H1 (cell line): ENCODE data around the gene PCDHGA3. TPM values are rescaled to one million over a fixed set of nuclear protein-coding genes. Genes with fewer than 3 reads are reported as not detected.
A peak's percentile ranks its signal among the peaks of the same experiment; 100 is the strongest.

Experiments used
- CTCF ChIA-PET: fragments of 300-600 bp; sonication (Branson Sonifier 250); formaldehyde crosslinking; loops from one replicate; lab custom pipeline; 2021; ENCODE audit not compliant: partially characterized antibody; lab: Charles Lee
- POLR2A ChIA-PET: fragments of 300-600 bp; sonication (Branson Sonifier 250); formaldehyde crosslinking; loops from one replicate; lab custom pipeline; 2021; ENCODE audit warnings: inconsistent platforms; ENCODE audit not compliant: partially characterized antibody; lab: Charles Lee
- DNase-seq, 2 experiments: peaks; one replicate each; pipeline versions ENCODE4 v3.0.0 to v3.0.0-alpha.2; 2010 to 2022; ENCODE audit warnings: low spot score in 2 of 2, low read depth in 1 of 2, mixed read lengths in 1 of 2
- FAIRE-seq: peaks from 2 replicates; lab custom pipeline; 2011; peaks lifted over from hg19 to GRCh38; lab: Jason Lieb, UNC
- H2AFZ ChIP-seq: 2 replicates; pipeline ENCODE4 v1.8.1; 2012; ENCODE audit warnings: low read length, inconsistent platforms
- H2AK5ac ChIP-seq: 2 replicates; pipeline ENCODE4 v1.6.1; 2013; ENCODE audit warnings: low read depth, low read length
- H2BK120ac ChIP-seq: replicated peaks from 2 replicates; pipeline ENCODE3; 2013; ENCODE audit warnings: low read depth, low read length, inconsistent platforms
- H2BK12ac ChIP-seq: 2 replicates; pipeline ENCODE4 v1.6.1; 2013; ENCODE audit warnings: low read depth, low read length
- H2BK15ac ChIP-seq: 2 replicates; pipeline ENCODE4 v1.6.1; 2013; ENCODE audit warnings: low read length
- H2BK20ac ChIP-seq: 2 replicates; pipeline ENCODE4 v1.6.1; 2013; ENCODE audit warnings: low read length
- H2BK5ac ChIP-seq: 2 replicates; pipeline ENCODE4 v1.6.1; 2013; ENCODE audit warnings: low read depth, low read length
- H3K14ac ChIP-seq: 2 replicates; pipeline ENCODE4 v1.6.1; 2013; ENCODE audit warnings: inconsistent platforms; ENCODE audit not compliant: insufficient read length
- H3K18ac ChIP-seq: 2 replicates; pipeline ENCODE4 v1.6.1; 2013; ENCODE audit warnings: low read length; ENCODE audit errors: extremely low read depth
- H3K23ac ChIP-seq: 2 replicates; pipeline ENCODE4 v1.6.1; 2013; ENCODE audit warnings: inconsistent platforms; ENCODE audit not compliant: insufficient read length
- H3K23me2 ChIP-seq: 2 replicates; pipeline ENCODE4 v1.6.1; 2013; ENCODE audit warnings: low read depth, low read length
- H3K27ac ChIP-seq: 2 replicates; pipeline ENCODE4 v1.6.1; 2011; ENCODE audit warnings: low read depth, low read length, inconsistent platforms
- H3K27me3 ChIP-seq, 4 experiments: replicated peaks in 1 of 4; 1 replicate in 1 of 4; 2 replicates in 3 of 4; pipeline versions ENCODE4 v1.6.1 to v1.8.1; 2011 to 2013; ENCODE audit warnings: low read length in 3 of 4, mild to moderate bottlenecking in 3 of 4, inconsistent platforms in 2 of 4, mixed read lengths in 2 of 4, moderate library complexity in 1 of 4; ENCODE audit not compliant: control insufficient read depth in 3 of 4, insufficient read depth in 3 of 4; ENCODE audit errors: extremely low read depth in 1 of 4
- H3K36me3 ChIP-seq, 4 experiments: 2 replicates each; pipeline versions ENCODE4 v1.6.1 to v1.8.1; 2011 to 2013; ENCODE audit warnings: mild to moderate bottlenecking in 4 of 4, low read length in 3 of 4, moderate library complexity in 2 of 4, control low read depth in 1 of 4, inconsistent platforms in 1 of 4; ENCODE audit not compliant: insufficient read depth in 4 of 4, control insufficient read depth in 2 of 4
- H3K4ac ChIP-seq: replicated peaks from 2 replicates; pipeline ENCODE3; 2013; ENCODE audit warnings: low read length, low read depth, mixed read lengths, inconsistent platforms; ENCODE audit not compliant: insufficient read length
- H3K4me1 ChIP-seq, 4 experiments: replicated peaks in 1 of 4; 1 replicate in 1 of 4; 2 replicates in 3 of 4; pipeline versions ENCODE4 v1.6.1 to v1.8.1; 2011 to 2013; ENCODE audit warnings: low read length in 3 of 4, inconsistent platforms in 2 of 4, mixed read lengths in 1 of 4; ENCODE audit not compliant: insufficient read depth in 4 of 4, control insufficient read depth in 3 of 4
- H3K4me2 ChIP-seq, 2 experiments: 2 replicates each; pipeline versions ENCODE4 v1.6.1 to v1.8.1; 2011 to 2013; ENCODE audit warnings: low read depth in 2 of 2, low read length in 2 of 2, control low read depth in 1 of 2, inconsistent platforms in 1 of 2, mild to moderate bottlenecking in 1 of 2; ENCODE audit not compliant: insufficient read depth in 1 of 2
- H3K4me3 ChIP-seq, 4 experiments: fragments of 200-600, 300-600 bp in 1 of 4; sonication (generic), shearing (Covaris generic), sonication (Bioruptor Twin) in 1 of 4; 2 replicates each; pipeline versions ENCODE4 v1.5.1 to v1.8.1; 2011 to 2016; ENCODE audit warnings: low read length in 4 of 4, low read depth in 3 of 4, control low read depth in 2 of 4, inconsistent platforms in 2 of 4, mild to moderate bottlenecking in 2 of 4, mixed read lengths in 1 of 4, moderate library complexity in 1 of 4; ENCODE audit not compliant: insufficient read depth in 2 of 4; ENCODE audit errors: extremely low read depth in 1 of 4
- H3K56ac ChIP-seq: replicated peaks from 2 replicates; pipeline ENCODE3; 2013; ENCODE audit warnings: low read depth, mild to moderate bottlenecking, mixed read lengths, low read length, inconsistent platforms; ENCODE audit not compliant: insufficient read length
- H3K79me1 ChIP-seq: 2 replicates; pipeline ENCODE4 v1.6.1; 2013; ENCODE audit warnings: low read depth, low read length, control low read depth
- H3K79me2 ChIP-seq, 2 experiments: 2 replicates each; pipeline versions ENCODE4 v1.6.1 to v1.8.1; 2012 to 2013; ENCODE audit warnings: low read length in 2 of 2, mild to moderate bottlenecking in 2 of 2, inconsistent platforms in 1 of 2; ENCODE audit not compliant: insufficient read depth in 2 of 2, control insufficient read depth in 1 of 2
- H3K9ac ChIP-seq, 4 experiments: replicated peaks in 1 of 4; 1 replicate in 1 of 4; 2 replicates in 3 of 4; pipeline versions ENCODE4 v1.6.1 to v1.8.1; 2011 to 2013; ENCODE audit warnings: low read depth in 3 of 4, low read length in 3 of 4, control low read depth in 2 of 4, mild to moderate bottlenecking in 2 of 4, moderate library complexity in 2 of 4, inconsistent platforms in 1 of 4; ENCODE audit errors: extremely low read depth in 1 of 4
- H3K9me3 ChIP-seq, 2 experiments: 2 replicates each; pipeline versions ENCODE4 v1.6.1 to v1.8.1; 2012 to 2013; ENCODE audit warnings: mild to moderate bottlenecking in 2 of 2, moderate library complexity in 2 of 2, control low read depth in 1 of 2, inconsistent platforms in 1 of 2, low read depth in 1 of 2, low read length in 1 of 2, mixed read lengths in 1 of 2; ENCODE audit not compliant: insufficient read depth in 2 of 2
- H4K20me1 ChIP-seq, 2 experiments: replicated peaks in 1 of 2; 2 replicates each; pipeline versions ENCODE3 to v1.8.1; 2011 to 2013; ENCODE audit warnings: inconsistent platforms in 2 of 2, low read length in 2 of 2, mild to moderate bottlenecking in 1 of 2; ENCODE audit not compliant: insufficient read depth in 2 of 2, control insufficient read depth in 1 of 2
- H4K5ac ChIP-seq: 2 replicates; pipeline ENCODE4 v1.6.1; 2013; ENCODE audit warnings: low read length, low read depth, mixed read lengths, inconsistent platforms; ENCODE audit not compliant: insufficient read length
- H4K8ac ChIP-seq: 2 replicates; pipeline ENCODE4 v1.8.0; 2013; ENCODE audit warnings: mild to moderate bottlenecking, moderate library complexity, low read length, inconsistent platforms; ENCODE audit not compliant: insufficient read depth; ENCODE audit errors: extremely low read depth
- H4K91ac ChIP-seq: replicated peaks from 2 replicates; pipeline ENCODE3; 2013; ENCODE audit warnings: low read length, mixed read lengths, inconsistent platforms; ENCODE audit not compliant: insufficient read length
- BCL11A ChIP-seq, 2 experiments: IDR thresholded peaks; one replicate each; pipeline ENCODE4 v1.6.1; 2011; ENCODE audit warnings: low read depth in 2 of 2, low read length in 2 of 2, mild to moderate bottlenecking in 2 of 2
- CBX5 ChIP-seq: fragments of 300-800, 300-1000 bp; sonication (generic); IDR thresholded peaks from 2 replicates; pipeline ENCODE4 v1.7.1; 2016; ENCODE audit warnings: antibody characterized with exemption, low read length, low read depth
- CEBPB ChIP-seq: IDR thresholded peaks from 2 replicates; pipeline ENCODE4 v1.6.1; 2012; ENCODE audit warnings: low read depth, low read length
- EP300 ChIP-seq, 2 experiments: IDR thresholded peaks; 1 replicate in 1 of 2; 2 replicates in 1 of 2; pipeline ENCODE4 v1.6.1; 2011 to 2012; ENCODE audit warnings: low read depth in 2 of 2, low read length in 2 of 2, mild to moderate bottlenecking in 2 of 2, borderline replicate concordance in 1 of 2, inconsistent platforms in 1 of 2, moderate library complexity in 1 of 2
- NANOG ChIP-seq: IDR thresholded peaks from 2 replicates; pipeline ENCODE4 v1.6.1; 2011; ENCODE audit warnings: low read length, low read depth, mild to moderate bottlenecking, inconsistent platforms; ENCODE audit not compliant: insufficient read depth, poor library complexity, severe bottlenecking
- NRF1 ChIP-seq: IDR thresholded peaks from 2 replicates; pipeline ENCODE4 v1.6.1; 2011; ENCODE audit warnings: mild to moderate bottlenecking, low read depth, low read length, improper control_type of control experiment
- PHF8 ChIP-seq: fragments of 200-600 bp; sonication (generic); conservative IDR thresholded peaks from 2 replicates; pipeline ENCODE4 v1.7.1; 2012; ENCODE audit warnings: low read depth, mild to moderate bottlenecking, inconsistent platforms, low read length, moderate library complexity
- POU5F1 ChIP-seq: IDR thresholded peaks from 2 replicates; pipeline ENCODE4 v1.6.1; 2011; ENCODE audit warnings: low read depth, mild to moderate bottlenecking, low read length, moderate library complexity
- RXRA ChIP-seq: IDR thresholded peaks from 2 replicates; pipeline ENCODE4 v1.6.1; 2011; ENCODE audit warnings: low read depth, mild to moderate bottlenecking, low read length, moderate library complexity; ENCODE audit not compliant: insufficient read depth
- SAP30 ChIP-seq: fragments of 300-600 bp; sonication (generic); IDR thresholded peaks from 2 replicates; pipeline ENCODE4 v1.7.1; 2012; ENCODE audit warnings: low read length, moderate library complexity, mild to moderate bottlenecking, inconsistent platforms; ENCODE audit not compliant: insufficient read depth, insufficient replicate concordance
- TAF1 ChIP-seq: IDR thresholded peaks from 2 replicates; pipeline ENCODE4 v1.6.1; 2011; ENCODE audit warnings: mild to moderate bottlenecking, low read depth, low read length
- TAF7 ChIP-seq: optimal IDR thresholded peaks from 2 replicates; pipeline ENCODE3; 2011; ENCODE audit warnings: low read depth, mild to moderate bottlenecking, inconsistent platforms, low read length, moderate library complexity, borderline replicate concordance
- WGBS, 2 experiments: shearing (Covaris generic) in 1 of 2; methylation state at CpG; one replicate each; pipeline versions ENCODE4 v1.1.6 to v1.1.7; 2013 to 2015; ENCODE audit warnings: low lambda C conversion rate in 2 of 2, mixed read lengths in 2 of 2, inconsistent platforms in 1 of 2, low coverage in 1 of 2, missing lambda C conversion rate in 1 of 2; ENCODE audit not compliant: insufficient replicate concordance in 2 of 2, insufficient coverage in 1 of 2, insufficient read length in 1 of 2; ENCODE audit errors: extremely low coverage in 1 of 2, missing lambda C conversion rate in 1 of 2; 5-methylcytosine and 5-hydroxymethylcytosine counted together
- polyA plus RNA-seq, 7 experiments: library from polyadenylated mRNA; depleted of rRNA in 3 of 7; stranded (reverse) in 5 of 7; unstranded in 2 of 7; fragments of >200 nt in 5 of 7; fragments of 200-250 nt in 2 of 7; gene quantifications; 1 replicate in 5 of 7; 2 replicates in 1 of 7; 4 replicates in 1 of 7; pipeline versions ENCODE4 v1.2.1 to v1.2.3, GENCODE V29; 2011 to 2013; ENCODE audit warnings: missing spikeins in 2 of 7, mixed read lengths in 2 of 7
- total RNA-seq: library from RNA; stranded (reverse); fragmentation: NEBNext Ultra II Directional; extraction: Animal tissue kit (Norgen Biotek cat#: 25700); gene quantifications from 2 replicates; pipeline ENCODE4 v1.2.1, GENCODE V29; 2021

Gene PCDHGA3
- total and polyA plus RNA-seq, 2 of the 8 experiments (the other 6 are each of a cell fraction or from before 2014, with no cell fraction given), result 0.15 to 0.39 TPM

- peak; percentile 24 for FAIRE-seq
- TF ChIP-seq EP300 (IDR thresholded peaks at IDR 0.05; ENCODE audit: borderline replicate concordance in 1 of 2, low read depth in 2 of 2, low read length in 2 of 2), result no peak
- no peak for TF ChIP-seq SAP30
- peak; percentile 32; the same call in 1 of the 2 replicates for TF ChIP-seq CEBPB
- no peak for TF ChIP-seq NRF1
- TF ChIP-seq RXRA, result no peak
- TF ChIP-seq TAF7, result no peak
- TF ChIP-seq BCL11A (IDR thresholded peaks at IDR 0.05; ENCODE audit: low read depth in 2 of 2, low read length in 2 of 2), result no peak
- no peak for TF ChIP-seq NANOG
- TF ChIP-seq PHF8, result no peak
- no peak for TF ChIP-seq CBX5
- TF ChIP-seq TAF1, result no peak
- TF ChIP-seq POU5F1, result no peak
Measured at GRCh38 chr5:141338538-141339306, 4.9 kb upstream of the PCDHGA3 start, which contains the start of gene PCDHGA2. PCDHGA2 (plus strand) TSS chr5:141338760.

More at GRCh38 chr5:141338538-141339306, 4.9 kb upstream of the PCDHGA3 start, which contains the start of gene PCDHGA2:
- Histone ChIP-seq H3K4me1 (no peaks in the 10 kb centered on the region), H2BK12ac (no peak within 1 kb of the TSS), H4K8ac (peak within 1 kb of the TSS; percentile 57; the same call in 1 of the 2 replicates), H3K4ac (no peak within 1 kb of the TSS), H3K4me2 (no peak within 1 kb of the TSS), H3K79me1 (no peaks in the 10 kb centered on the region), H4K20me1 (no peaks in the 10 kb centered on the region), H3K23ac (no peak within 1 kb of the TSS), H4K5ac (no peak within 1 kb of the TSS), H2BK20ac (no peak within 1 kb of the TSS), H3K79me2 (no peaks in the 10 kb centered on the region), H3K9ac (no peak within 1 kb of the TSS), H2AFZ (no peak within 1 kb of the TSS), H3K4me3 (no peak within 1 kb of the TSS), H3K36me3 (no peaks in the 10 kb centered on the region), H2BK5ac (no peak within 1 kb of the TSS), H4K91ac (no peak within 1 kb of the TSS), H3K23me2 (no peaks in the 10 kb centered on the region), H3K27me3 (no peaks in the 10 kb centered on the region), H3K56ac (no peak within 1 kb of the TSS), H3K14ac (no peak within 1 kb of the TSS), H2AK5ac (no peak within 1 kb of the TSS), H2BK120ac (no peak within 1 kb of the TSS), H3K27ac (no peak within 1 kb of the TSS), H2BK15ac (no peak within 1 kb of the TSS), H3K9me3 (peaks cover 17 to 37% of the 10 kb centered on the region in 2 experiments; a peak in 3 of 4 replicates), H3K18ac (no peak within 1 kb of the TSS)
- ChIA-PET CTCF (interaction anchor here (0.6 to 3.8 kb wide), 48 partner anchors 8 to 442 kb away, joined by 3 to 40 read pairs (median 4); partner anchors contain the start of genes PCDHB10, PCDHB11, PCDHB12 and PCDHB14), POLR2A (interaction anchor here (0.8 to 2.8 kb wide), 4 partner anchors 8 to 75 kb away, joined by 3 to 15 read pairs (median 4); partner anchors contain the start of genes PCDHGA1, PCDHGB1 and TAF7)
- WGBS, 2 experiments, result 81% methylated on average over 27 of the region's 27 CpGs; no CpG with 5 or more reads in 1 of the 2 experiments
- no peak for DNase-seq
